Common myeloid progenitor, CD34-positive (primary cell): ENCODE measurements around the gene SCN1B. TPM values are rescaled to one million over a fixed set of nuclear protein-coding genes. Genes with fewer than 3 reads are reported as not detected.
A peak's percentile ranks its signal among the peaks of the same experiment; 100 is the strongest.

Experiments
- CTCF ChIA-PET: fragments of 350-600 bp; sonication (Branson Sonifier 250); formaldehyde crosslinking; loops from one replicate; lab custom pipeline; 2021; ENCODE audit warnings: antibody characterized with exemption; lab: Charles Lee
- POLR2A ChIA-PET: fragments of 350-600 bp; sonication (Branson Sonifier 250); formaldehyde crosslinking; loops from one replicate; lab custom pipeline; 2021; ENCODE audit warnings: antibody characterized with exemption; lab: Charles Lee
- DNase-seq, 3 donors: peaks; one replicate each; pipeline versions ENCODE4 v3.0.0 to v3.0.0-alpha.2; 2013
- H3K27ac ChIP-seq, 2 experiments: 1 replicate in 1 of 2; 2 replicates in 1 of 2; pipeline ENCODE4 v1.7.0; 2013; ENCODE audit warnings: inconsistent platforms in 2 of 2, low read length in 2 of 2, mild to moderate bottlenecking in 2 of 2, low read depth in 1 of 2, moderate library complexity in 1 of 2; ENCODE audit not compliant: severe bottlenecking in 2 of 2, insufficient read depth in 1 of 2, poor library complexity in 1 of 2
- H3K27me3 ChIP-seq, 5 experiments: replicated peaks in 2 of 5; 1 replicate in 3 of 5; 2 replicates in 2 of 5; pipeline versions ENCODE4 v1.6.1 to v1.7.0; 2013; ENCODE audit warnings: low read length in 4 of 5, mild to moderate bottlenecking in 2 of 5, moderate library complexity in 2 of 5, inconsistent platforms in 1 of 5; ENCODE audit not compliant: insufficient read depth in 5 of 5, control insufficient read depth in 4 of 5
- H3K36me3 ChIP-seq, 4 experiments: 1 replicate in 2 of 4; 2 replicates in 2 of 4; pipeline versions ENCODE4 v1.6.1 to v1.7.0; 2013; ENCODE audit warnings: low read length in 3 of 4, control low read depth in 1 of 4, mild to moderate bottlenecking in 1 of 4; ENCODE audit not compliant: control insufficient read depth in 4 of 4, insufficient read depth in 4 of 4
- H3K4me1 ChIP-seq, 4 experiments: 1 replicate in 3 of 4; 2 replicates in 1 of 4; pipeline versions ENCODE4 v1.6.1 to v1.7.1; 2013; ENCODE audit warnings: low read length in 3 of 4, mild to moderate bottlenecking in 3 of 4, control low read depth in 1 of 4, inconsistent platforms in 1 of 4, moderate library complexity in 1 of 4; ENCODE audit not compliant: control insufficient read depth in 4 of 4, insufficient read depth in 4 of 4; ENCODE audit errors: control extremely low read depth in 1 of 4
- H3K4me3 ChIP-seq, 7 experiments: 1 replicate in 4 of 7; 2 replicates in 3 of 7; pipeline versions ENCODE4 v1.5.1 to v1.7.0; 2013; ENCODE audit warnings: mild to moderate bottlenecking in 7 of 7, low read length in 6 of 7, moderate library complexity in 6 of 7, inconsistent platforms in 2 of 7, low read depth in 2 of 7, control low read depth in 1 of 7; ENCODE audit not compliant: insufficient read depth in 4 of 7, control insufficient read depth in 1 of 7; ENCODE audit errors: extremely low read depth in 1 of 7
- H3K9me3 ChIP-seq, 5 experiments: 1 replicate in 4 of 5; 2 replicates in 1 of 5; pipeline versions ENCODE4 v1.6.1 to v1.7.1; 2013; ENCODE audit warnings: low read length in 4 of 5, mild to moderate bottlenecking in 2 of 5, inconsistent platforms in 1 of 5, low read depth in 1 of 5, moderate library complexity in 1 of 5; ENCODE audit not compliant: control insufficient read depth in 4 of 5, insufficient read depth in 2 of 5; ENCODE audit errors: control extremely low read depth in 1 of 5
- WGBS: methylation state at CpG from one replicate; pipeline ENCODE4 v1.1.5; 2013; ENCODE audit not compliant: insufficient coverage; 5-methylcytosine and 5-hydroxymethylcytosine counted together
- polyA plus RNA-seq: library from polyadenylated mRNA; unstranded; fragments of 120-200 nt; gene quantifications from one replicate; pipeline ENCODE4 v1.2.1, GENCODE V29; 2013

The SCN1B gene
- polyA plus RNA-seq = 1.1 TPM

DNA sequence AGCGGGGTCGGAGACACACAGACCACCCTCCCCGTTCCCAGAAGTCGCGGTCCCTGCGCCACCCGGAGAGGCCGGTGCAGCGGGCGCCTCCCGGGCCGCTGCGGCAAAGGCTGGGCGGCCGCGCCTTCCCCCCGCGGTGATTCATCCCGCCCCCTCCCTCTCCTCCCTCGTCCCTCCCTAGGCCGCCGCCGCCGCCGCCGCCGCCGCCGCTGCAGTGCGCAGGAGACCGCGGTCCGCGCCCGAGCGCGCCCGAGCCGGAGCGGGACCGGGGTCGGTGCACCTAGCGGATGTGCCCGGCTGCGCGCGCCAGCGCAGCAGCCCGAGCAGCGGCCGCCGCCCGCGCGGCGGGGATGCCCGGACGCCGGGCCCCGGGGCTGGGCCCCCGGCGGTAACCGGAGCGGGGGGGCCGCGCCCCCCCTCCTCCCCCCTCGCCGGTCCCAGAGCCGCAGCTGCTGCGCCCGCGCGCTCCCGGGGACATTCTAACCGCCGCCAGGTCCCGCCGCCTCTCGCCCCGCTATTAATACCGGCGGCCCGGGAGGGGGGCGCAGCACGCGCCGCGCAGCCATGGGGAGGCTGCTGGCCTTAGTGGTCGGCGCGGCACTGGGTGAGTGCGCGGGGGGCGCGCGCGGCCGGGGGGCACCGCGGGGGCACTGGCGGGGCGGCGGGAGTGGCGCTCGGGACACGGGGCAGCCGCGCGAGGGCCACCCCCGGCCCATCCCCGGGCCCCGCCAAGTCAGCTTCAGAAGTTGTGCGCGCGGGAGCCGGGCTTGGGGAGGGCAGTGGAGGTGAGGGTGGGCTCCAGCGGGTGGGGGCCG is at the start of gene SCN1B:
Gene SCN1B, plus strand, starts transcription at position 214 of the 815 bp plus-strand sequence. Its CDS starts 351 bp downstream, at position 565.
- Histone ChIP-seq H3K4me3 (peak within 1 kb of the TSS; percentile 8 to 69 (median 50)), H3K27ac (no peak within 1 kb of the TSS)
- WGBS = under 1% methylated on average over 77 of the region's 118 CpGs

DNA sequence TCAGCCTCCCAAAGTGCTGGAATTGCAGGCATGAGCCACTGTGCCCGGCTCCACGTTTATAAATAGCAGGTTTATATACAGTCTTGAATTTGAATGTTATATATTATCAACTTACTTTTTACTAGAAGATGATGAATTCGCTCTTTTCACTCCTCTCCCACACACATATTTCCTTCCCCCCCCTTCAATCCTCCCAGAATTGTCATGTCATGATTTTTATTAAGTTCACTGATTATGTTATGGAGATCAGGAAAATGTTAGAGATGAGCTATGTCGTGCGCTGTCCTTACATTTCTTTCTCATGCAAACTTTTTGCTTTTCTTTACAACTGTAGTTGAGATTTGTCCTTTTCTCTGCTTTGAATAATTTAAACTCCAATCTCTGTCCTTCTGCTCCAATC is 48.0 kb upstream of the SCN1B start:
- 100% methylated on average over 2 of the region's 5 CpGs for WGBS
- DNase-seq = no peak

More for the DNA sequence above, at the start of gene SCN1B:
- Histone ChIP-seq H3K27me3 (peaks cover 0 to 41% (median 10%) of the 10 kb centered on the region in 5 experiments), H3K4me1 (peaks cover 0 to 9% (median 7%) of the 10 kb centered on the region in 4 experiments), H3K36me3 (peaks cover 6 to 30% (median 18%) of the 10 kb centered on the region in 4 experiments), H3K9me3 (no peaks in the 10 kb centered on the region)
- ChIA-PET CTCF (interaction anchor here (1.3 kb wide), 1 partner anchor 25 kb away, joined by 5 read pairs; no protein-coding TSS in a partner anchor), POLR2A (interaction anchor here (1.2 kb wide), 1 partner anchor 31 kb away, joined by 4 read pairs; no protein-coding TSS in a partner anchor)
- DNase-seq = peak; percentile 54 to 82 (median 71)

DNA sequence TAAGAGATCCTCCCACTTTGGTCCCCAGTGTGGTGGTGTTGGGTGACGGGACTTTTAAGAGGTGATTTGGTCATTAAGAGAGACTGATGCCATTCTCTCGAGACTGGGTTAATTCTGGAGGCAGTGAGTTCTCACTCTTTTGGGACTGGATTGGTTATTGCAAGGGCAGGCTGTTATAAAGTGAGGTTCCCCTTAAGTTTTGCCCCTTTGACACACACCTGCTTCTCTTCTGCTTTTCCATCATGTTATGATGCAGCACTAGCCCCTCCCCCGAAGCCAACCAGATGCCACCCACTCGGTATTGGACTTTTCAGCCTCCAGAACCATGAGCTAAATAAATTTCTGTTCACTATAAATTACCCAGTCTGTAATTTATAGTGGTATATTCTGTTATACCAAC is 46.5 kb upstream of the SCN1B start:
- DNase-seq = no peak
- H3K27ac ChIP-seq = no peak overlapping the region
- ChIA-PET CTCF (interaction anchor here (0.8 to 24.8 kb wide), 5 partner anchors 10 to 108 kb away, joined by 3 to 249 read pairs (median 3); no protein-coding TSS in a partner anchor), POLR2A (no interaction called here)
- no peak overlapping the region for H3K4me3 ChIP-seq
- H3K27me3 ChIP-seq = no peaks in the 10 kb centered on the region
- peaks cover 0 to 3% (median 0%) of the 10 kb centered on the region in 5 experiments for H3K9me3 ChIP-seq
- H3K36me3 ChIP-seq = no peaks in the 10 kb centered on the region
- WGBS = 100% methylated on average over 2 of the region's 4 CpGs
- peaks cover 5 to 17% (median 12%) of the 10 kb centered on the region in 4 experiments for H3K4me1 ChIP-seq

More for the DNA sequence above, 48.0 kb upstream of the SCN1B start:
- Histone ChIP-seq H3K9me3 (peaks cover 0 to 3% (median 2%) of the 10 kb centered on the region in 5 experiments), H3K4me1 (peaks cover 5 to 13% (median 9%) of the 10 kb centered on the region in 4 experiments), H3K27me3 (no peaks in the 10 kb centered on the region), H3K27ac (no peak overlapping the region), H3K36me3 (no peaks in the 10 kb centered on the region), H3K4me3 (no peak overlapping the region)
- ChIA-PET POLR2A (no interaction called here), CTCF (interaction anchor here (1.7 to 24.8 kb wide), 2 partner anchors 19 to 28 kb away, joined by 5 to 249 read pairs; no protein-coding TSS in a partner anchor)

DNA sequence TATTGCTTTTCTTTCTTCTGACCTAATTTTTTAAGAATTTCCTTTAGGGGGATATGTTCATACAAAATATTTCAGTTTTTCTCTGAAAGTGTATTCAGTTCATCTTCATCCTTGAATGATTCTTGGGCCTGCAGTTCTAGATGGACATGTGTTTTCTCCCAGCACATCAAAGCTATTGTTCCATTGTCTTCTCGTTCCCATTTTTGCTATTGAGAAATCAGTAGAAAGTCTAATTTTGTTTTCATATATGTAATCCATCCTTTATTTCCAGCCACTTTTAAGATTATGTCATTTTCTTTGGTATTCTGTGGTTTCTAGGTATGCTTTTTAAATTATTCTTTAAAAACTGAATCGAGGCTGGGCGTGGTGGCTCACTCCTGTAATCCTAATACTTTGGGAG is 46.0 kb upstream of the SCN1B start:
- H3K4me3 ChIP-seq = no peak overlapping the region
- H3K27me3 ChIP-seq = no peaks in the 10 kb centered on the region
- H3K4me1 ChIP-seq = peaks cover 5 to 17% (median 12%) of the 10 kb centered on the region in 4 experiments
- WGBS = 80% methylated on average over 1 of the region's 3 CpGs
- ChIA-PET CTCF (interaction anchor here (0.8 to 24.8 kb wide), 6 partner anchors 10 to 107 kb away, joined by 3 to 249 read pairs (median 3); no protein-coding TSS in a partner anchor), POLR2A (interaction anchor here (0.5 kb wide), 1 partner anchor 16 kb away, joined by 4 read pairs; the partner anchor contains the start of gene GRAMD1A)
- DNase-seq = no peak
- peaks cover 0 to 3% (median 0%) of the 10 kb centered on the region in 5 experiments for H3K9me3 ChIP-seq
- H3K27ac ChIP-seq = no peak overlapping the region
- H3K36me3 ChIP-seq = no peaks in the 10 kb centered on the region

DNA sequence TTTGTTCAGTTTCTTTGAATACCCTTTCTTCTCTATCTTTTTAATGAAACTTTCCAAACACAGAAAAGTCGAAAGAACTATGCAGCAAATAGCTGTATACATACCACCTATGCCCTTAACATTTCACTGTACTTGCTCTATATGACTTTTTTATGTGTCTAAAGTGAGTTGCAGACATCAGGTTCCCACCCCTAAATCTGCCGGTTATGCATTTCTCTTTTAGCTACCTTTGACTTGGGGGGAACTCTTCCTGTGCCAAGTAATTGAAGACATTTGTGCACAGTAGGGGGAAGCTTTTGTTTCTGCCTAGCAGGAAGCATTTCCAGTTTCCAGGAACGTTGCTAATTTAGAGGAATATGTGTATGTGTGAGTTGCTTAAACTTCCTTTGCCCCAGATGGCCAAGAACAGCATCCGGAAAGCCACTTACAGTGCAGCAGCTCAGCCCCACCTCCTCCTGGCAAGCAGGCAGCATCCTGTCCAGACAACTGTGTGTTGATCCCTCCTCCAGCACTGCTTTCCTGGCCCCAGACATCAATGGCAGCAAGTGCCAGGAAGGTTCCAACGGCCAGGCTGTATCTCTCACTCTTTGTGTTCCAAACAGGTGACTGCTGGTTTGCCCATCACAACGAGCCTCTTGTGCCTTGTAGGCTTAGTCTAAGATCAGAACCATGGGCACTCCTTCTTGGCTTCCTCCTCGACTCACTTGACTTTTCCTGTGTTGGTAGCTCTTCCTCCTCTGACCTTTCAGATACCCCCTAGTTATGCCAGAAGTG is 44.8 kb upstream of the SCN1B start:
- POLR2A ChIA-PET = interaction anchor here (0.8 kb wide), 2 partner anchors 11 to 16 kb away, joined by 4 to 5 read pairs; no protein-coding TSS in a partner anchor
- CTCF ChIA-PET = interaction anchor here (0.8 to 24.8 kb wide), 6 partner anchors 9 to 63 kb away, joined by 3 to 249 read pairs (median 7); no protein-coding TSS in a partner anchor
- peaks cover 0 to 3% (median 0%) of the 10 kb centered on the region in 5 experiments for H3K9me3 ChIP-seq
- H3K4me1 ChIP-seq = peaks cover 5 to 17% (median 12%) of the 10 kb centered on the region in 4 experiments
- H3K4me3 ChIP-seq = peak overlapping the region in 3 of 7 experiments; percentile 21 to 54 (median 31)
- H3K27me3 ChIP-seq = no peaks in the 10 kb centered on the region
- H3K27ac ChIP-seq = no peak overlapping the region
- DNase-seq = peak in 1 of 3 donors; percentile 50
- H3K36me3 ChIP-seq = no peaks in the 10 kb centered on the region
- 0% methylated on average over 3 of the region's 7 CpGs for WGBS

DNA sequence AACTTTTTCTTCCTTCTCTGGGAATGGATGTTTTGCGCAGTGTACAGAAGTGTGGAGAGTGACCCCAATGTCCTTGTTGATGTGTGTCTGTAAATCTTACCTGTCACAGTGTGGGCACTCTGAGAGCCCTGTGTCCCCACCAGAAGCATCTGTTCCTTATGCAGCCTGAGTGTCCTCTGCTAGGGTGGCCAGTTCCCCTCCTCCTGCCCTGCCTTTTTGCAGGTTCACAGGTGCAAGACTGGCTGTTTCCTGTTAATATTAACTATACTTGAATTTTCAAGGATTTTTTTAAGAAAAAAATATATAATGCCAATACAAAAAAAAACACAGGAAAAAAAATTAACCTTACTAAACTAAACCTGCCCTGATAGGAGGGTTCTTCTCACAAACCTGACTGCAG is 42.2 kb upstream of the SCN1B start:
- no peak for DNase-seq
- ChIA-PET CTCF (interaction anchor here (1.0 to 2.7 kb wide), 4 partner anchors 12 to 26 kb away, joined by 3 to 7 read pairs (median 4); no protein-coding TSS in a partner anchor), POLR2A (interaction anchor here (0.8 kb wide), 1 partner anchor 9 kb away, joined by 3 read pairs; no protein-coding TSS in a partner anchor)
- Histone ChIP-seq H3K4me1 (peaks cover 5 to 17% (median 12%) of the 10 kb centered on the region in 4 experiments), H3K27me3 (no peaks in the 10 kb centered on the region), H3K4me3 (no peak overlapping the region), H3K27ac (no peak overlapping the region), H3K9me3 (peaks cover 0 to 3% (median 0%) of the 10 kb centered on the region in 5 experiments), H3K36me3 (no peaks in the 10 kb centered on the region)
- no CpG with 5 or more reads among the region's 1 CpG for WGBS
